ENCODE data around the gene RND2. TPM values are rescaled to one million over a fixed set of nuclear protein-coding genes. Genes with fewer than 3 reads are reported as not detected.

RND2 gene
- total and polyA plus RNA-seq, 2 of the 13 experiments (the other 11 are each of a cell fraction or from before 2014, with no cell fraction given), result 0.05 to 0.11 TPM

DNA sequence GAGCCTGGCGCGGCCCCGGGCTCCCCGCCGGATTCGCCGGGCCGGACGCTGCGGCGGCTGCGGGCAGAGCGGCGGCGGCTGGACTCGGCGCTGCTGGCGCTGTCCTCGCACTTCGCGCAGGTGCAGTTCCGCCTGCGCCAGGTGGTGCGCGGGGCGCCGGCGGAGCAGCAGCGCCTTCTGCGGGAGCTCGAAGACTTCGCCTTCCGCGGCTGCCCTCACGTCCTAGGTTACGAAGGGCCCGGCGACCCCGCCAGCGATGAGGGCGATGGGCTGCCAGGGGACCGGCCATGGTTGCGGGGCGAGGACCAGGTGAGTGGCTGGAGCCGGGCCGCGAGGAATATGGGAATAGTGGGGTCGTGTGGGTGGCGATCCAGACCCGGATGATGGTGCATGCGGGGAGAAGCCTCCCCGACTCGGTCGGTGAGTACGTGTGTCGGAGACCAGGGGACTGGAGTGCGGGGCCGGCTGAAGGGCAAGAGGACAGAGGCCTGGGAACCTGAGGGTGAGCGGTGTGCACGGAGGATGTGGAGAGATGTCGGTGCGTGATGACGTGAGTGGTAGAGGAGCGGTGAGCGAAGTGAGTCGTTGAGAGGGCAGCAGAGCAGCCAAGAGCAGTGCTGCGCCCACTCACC is 44.1 kb upstream of the RND2 start (continued):
- peak; percentile 88 for TF ChIP-seq ZNF407 (CRISPR knock-in tag; IDR thresholded peaks at IDR 0.05; ENCODE audit: not compliant biosample characterization)
- no peak for TF ChIP-seq NR2F6 (IDR thresholded peaks at IDR 0.05)
- no peak for TF ChIP-seq NR2F6 (CRISPR knock-in tag; IDR thresholded peaks at IDR 0.05)
- TF ChIP-seq TEF (CRISPR knock-in tag; IDR thresholded peaks at IDR 0.05), result no peak
- TF ChIP-seq ZNF24 (IDR thresholded peaks at IDR 0.05), result no peak
- TF ChIP-seq ZNF382 (CRISPR knock-in tag; IDR thresholded peaks at IDR 0.05; ENCODE audit: borderline replicate concordance), result no peak
- TF ChIP-seq, protein P1, sequence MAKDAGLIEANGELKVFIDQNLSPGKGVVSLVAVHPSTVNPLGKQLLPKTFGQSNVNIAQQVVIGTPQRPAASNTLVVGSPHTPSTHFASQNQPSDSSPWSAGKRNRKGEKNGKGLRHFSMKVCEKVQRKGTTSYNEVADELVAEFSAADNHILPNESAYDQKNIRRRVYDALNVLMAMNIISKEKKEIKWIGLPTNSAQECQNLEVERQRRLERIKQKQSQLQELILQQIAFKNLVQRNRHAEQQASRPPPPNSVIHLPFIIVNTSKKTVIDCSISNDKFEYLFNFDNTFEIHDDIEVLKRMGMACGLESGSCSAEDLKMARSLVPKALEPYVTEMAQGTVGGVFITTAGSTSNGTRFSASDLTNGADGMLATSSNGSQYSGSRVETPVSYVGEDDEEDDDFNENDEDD (CRISPR knock-in tag; IDR thresholded peaks at IDR 0.05; ENCODE audit: borderline replicate concordance), result peak; percentile 75; the same call in 1 of the 2 replicates
- TF ChIP-seq ZNF652 (CRISPR knock-in tag; IDR thresholded peaks at IDR 0.05; ENCODE audit: borderline replicate concordance, low read depth), result no peak
- TF ChIP-seq WIZ (CRISPR knock-in tag; IDR thresholded peaks at IDR 0.05), result no peak
- no peak for TF ChIP-seq SMARCE1 (IDR thresholded peaks at IDR 0.05; ENCODE audit: borderline replicate concordance)
- peak; percentile 70 for TF ChIP-seq STAG1 (CRISPR knock-in tag; IDR thresholded peaks at IDR 0.05)
- TF ChIP-seq ZXDC (CRISPR knock-in tag; IDR thresholded peaks at IDR 0.05), result no peak
- TF ChIP-seq ZBTB38 (CRISPR knock-in tag; IDR thresholded peaks at IDR 0.05), result peak; percentile 12; the same call in 1 of the 2 replicates
- TF ChIP-seq ZKSCAN8 (CRISPR knock-in tag; IDR thresholded peaks at IDR 0.05; ENCODE audit: borderline replicate concordance), result no peak
- TF ChIP-seq, protein P2, sequence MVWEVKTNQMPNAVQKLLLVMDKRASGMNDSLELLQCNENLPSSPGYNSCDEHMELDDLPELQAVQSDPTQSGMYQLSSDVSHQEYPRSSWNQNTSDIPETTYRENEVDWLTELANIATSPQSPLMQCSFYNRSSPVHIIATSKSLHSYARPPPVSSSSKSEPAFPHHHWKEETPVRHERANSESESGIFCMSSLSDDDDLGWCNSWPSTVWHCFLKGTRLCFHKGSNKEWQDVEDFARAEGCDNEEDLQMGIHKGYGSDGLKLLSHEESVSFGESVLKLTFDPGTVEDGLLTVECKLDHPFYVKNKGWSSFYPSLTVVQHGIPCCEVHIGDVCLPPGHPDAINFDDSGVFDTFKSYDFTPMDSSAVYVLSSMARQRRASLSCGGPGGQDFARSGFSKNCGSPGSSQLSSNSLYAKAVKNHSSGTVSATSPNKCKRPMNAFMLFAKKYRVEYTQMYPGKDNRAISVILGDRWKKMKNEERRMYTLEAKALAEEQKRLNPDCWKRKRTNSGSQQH (CRISPR knock-in tag; IDR thresholded peaks at IDR 0.05; ENCODE audit: low read depth), result no peak
- no peak for TF ChIP-seq ZNF766 (CRISPR knock-in tag; IDR thresholded peaks at IDR 0.05; ENCODE audit: borderline replicate concordance)

All from HepG2 (cell line).